ENCODE data around the gene ASB3.
"Not testable (repeated sequence)": the region's sequence is repeated elsewhere in the genome, so short reads cannot be mapped to it uniquely, and the experiment has no call there.

The ASB3 gene

GRCh38 chr2:53739032-53739431, 47.7 kb downstream of the ASB3 start:
- Mint-ChIP-seq H3K4me1 (ENCODE audit: low read depth) (peaks cover 7% of the 10 kb centered on the region), H3K9me3 (no peaks in the 10 kb centered on the region), H3K27me3 (ENCODE audit: low read depth) (no peaks in the 10 kb centered on the region), H3K4me3 (no peak overlapping the region), H3K27ac (no peak overlapping the region), H3K36me3 (ENCODE audit: low read depth) (peaks cover 24% of the 10 kb centered on the region)
- no peak for DNase-seq (ENCODE audit: low spot score)

- no peaks in the 10 kb centered on the region for H3K27me3 Mint-ChIP-seq (ENCODE audit: low read depth)
- H3K9me3 Mint-ChIP-seq, result no peaks in the 10 kb centered on the region
- H3K4me3 Mint-ChIP-seq, result no peak overlapping the region
- H3K27ac Mint-ChIP-seq, result no peak overlapping the region
- H3K36me3 Mint-ChIP-seq (ENCODE audit: low read depth), result peaks cover 19% of the 10 kb centered on the region
- peaks cover under 1% of the 10 kb centered on the region for H3K4me1 Mint-ChIP-seq (ENCODE audit: low read depth)
- DNase-seq (ENCODE audit: low spot score), result no peak
Measured at GRCh38 chr2:53737091-53737490, 49.7 kb downstream of the ASB3 start.

GRCh38 chr2:53729143-53729762, 57.5 kb downstream of the ASB3 start:
- Mint-ChIP-seq H3K4me3 (no peak overlapping the region), H3K27ac (no peak overlapping the region), H3K4me1 (ENCODE audit: low read depth) (peaks cover 13% of the 10 kb centered on the region), H3K9me3 (peaks cover 7% of the 10 kb centered on the region), H3K27me3 (ENCODE audit: low read depth) (no peaks in the 10 kb centered on the region), H3K36me3 (ENCODE audit: low read depth) (peaks cover 37% of the 10 kb centered on the region)
- no peak for DNase-seq (ENCODE audit: low spot score)

DNA sequence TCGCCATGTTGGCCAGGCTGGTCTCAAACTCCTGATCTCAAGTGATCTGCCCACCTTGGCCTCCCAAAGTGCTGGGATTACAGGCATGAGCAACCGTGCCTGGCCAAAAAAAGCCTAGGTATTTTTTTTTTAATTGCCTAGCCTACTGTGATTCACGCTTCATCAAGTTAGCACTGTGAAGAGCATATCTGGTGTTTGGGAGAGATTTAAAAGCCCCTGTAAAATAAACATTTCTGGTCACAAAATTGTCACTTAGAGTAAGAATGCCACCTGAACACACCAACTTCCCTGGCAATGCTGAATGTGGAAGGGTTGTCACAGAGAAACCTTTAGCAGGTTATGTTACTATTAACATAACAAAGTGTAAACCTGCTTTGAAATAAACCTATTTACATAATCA, 58.8 kb downstream of the ASB3 start:
- Mint-ChIP-seq H3K27me3 (ENCODE audit: low read depth) (no peaks in the 10 kb centered on the region), H3K27ac (no peak overlapping the region), H3K4me1 (ENCODE audit: low read depth) (peaks cover 13% of the 10 kb centered on the region), H3K9me3 (peaks cover 7% of the 10 kb centered on the region), H3K4me3 (no peak overlapping the region), H3K36me3 (ENCODE audit: low read depth) (peaks cover 31% of the 10 kb centered on the region)
- DNase-seq (ENCODE audit: low spot score), result no peak

DNA sequence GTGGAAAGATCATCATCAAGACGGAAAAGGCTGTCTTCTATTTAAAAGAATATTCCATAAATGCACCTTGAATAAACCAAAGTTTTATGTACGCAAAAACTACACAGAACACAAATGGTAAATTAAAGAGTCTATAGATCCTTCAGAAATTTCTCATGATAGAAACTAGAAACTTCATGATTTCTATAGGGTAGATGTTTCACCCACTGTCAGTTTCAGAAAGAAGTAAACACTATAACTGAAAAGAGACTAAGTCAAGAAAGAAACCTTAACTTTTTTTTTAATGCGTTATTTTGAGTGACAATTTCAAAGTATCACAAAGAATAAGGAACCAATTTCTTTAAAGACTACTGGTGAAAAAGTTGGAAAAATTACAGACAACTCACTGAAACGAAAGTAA, 61.1 kb downstream of the ASB3 start:
- H3K4me3 Mint-ChIP-seq, result no peak overlapping the region
- peaks cover 7% of the 10 kb centered on the region for H3K9me3 Mint-ChIP-seq
- H3K36me3 Mint-ChIP-seq (ENCODE audit: low read depth), result peaks cover 31% of the 10 kb centered on the region
- H3K27me3 Mint-ChIP-seq (ENCODE audit: low read depth), result no peaks in the 10 kb centered on the region
- no peak overlapping the region for H3K27ac Mint-ChIP-seq
- H3K4me1 Mint-ChIP-seq (ENCODE audit: low read depth), result peaks cover 16% of the 10 kb centered on the region
- no peak for DNase-seq (ENCODE audit: low spot score)

DNA sequence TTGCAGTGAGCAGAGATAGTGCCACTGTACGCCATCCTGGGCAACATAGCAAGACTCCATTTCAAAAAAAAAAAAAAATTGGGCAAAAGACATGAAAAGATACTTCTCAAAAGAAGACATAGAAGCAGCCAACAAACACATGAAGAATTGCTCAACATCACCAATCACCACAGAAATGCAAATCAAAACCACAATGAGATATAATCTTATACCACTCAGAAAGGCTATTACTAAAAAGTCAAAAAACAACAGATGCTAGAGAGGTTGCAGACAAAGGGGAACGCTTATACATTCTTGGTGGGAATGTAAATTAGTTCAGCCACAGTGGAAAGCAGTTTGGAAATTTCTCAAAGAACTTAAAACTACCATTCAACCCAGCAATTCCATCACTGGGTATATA, 62.2 kb downstream of the ASB3 start:
- Mint-ChIP-seq H3K9me3 (peaks cover 7% of the 10 kb centered on the region), H3K27me3 (ENCODE audit: low read depth) (no peaks in the 10 kb centered on the region), H3K4me3 (no peak overlapping the region), H3K36me3 (ENCODE audit: low read depth) (peaks cover 25% of the 10 kb centered on the region), H3K4me1 (ENCODE audit: low read depth) (peaks cover 16% of the 10 kb centered on the region), H3K27ac (no peak overlapping the region)
- no peak for DNase-seq (ENCODE audit: low spot score)

DNA sequence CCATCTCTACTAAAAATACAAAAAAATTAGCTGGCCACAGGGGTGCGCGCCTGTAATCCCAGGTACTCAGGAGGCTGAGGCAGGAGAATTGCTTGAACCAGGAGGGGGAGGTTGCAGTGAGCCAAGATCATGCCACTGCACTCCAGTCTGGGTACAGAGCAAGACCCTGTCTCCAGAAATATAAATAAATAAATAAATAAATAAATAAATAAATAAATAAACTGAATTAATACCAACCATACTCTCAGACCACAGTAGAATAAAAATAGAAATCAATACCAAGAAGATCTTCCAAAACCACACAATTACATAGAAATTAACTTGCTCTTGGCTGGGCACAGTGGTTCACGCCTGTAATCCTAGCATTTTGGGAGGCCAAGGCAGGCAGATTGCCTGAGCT, 65.8 kb downstream of the ASB3 start:
- DNase-seq (ENCODE audit: low spot score); H3K27me3 Mint-ChIP-seq (ENCODE audit: low read depth); H3K27ac Mint-ChIP-seq; H3K4me3 Mint-ChIP-seq; H3K9me3 Mint-ChIP-seq: not testable (repeated sequence)
- Mint-ChIP-seq H3K36me3 (ENCODE audit: low read depth) (peaks cover 21% of the 10 kb centered on the region), H3K4me1 (ENCODE audit: low read depth) (peaks cover 14% of the 10 kb centered on the region)

GRCh38 chr2:53715568-53715967, 71.2 kb downstream of the ASB3 start:
- no peak for DNase-seq (ENCODE audit: low spot score)
- no peaks in the 10 kb centered on the region for H3K9me3 Mint-ChIP-seq

GRCh38 chr2:53711271-53711780, 75.4 kb downstream of the ASB3 start:
- no peak for DNase-seq (ENCODE audit: low spot score)

More at GRCh38 chr2:53715568-53715967, 71.2 kb downstream of the ASB3 start:
- Mint-ChIP-seq H3K4me1 (ENCODE audit: low read depth) (no peaks in the 10 kb centered on the region), H3K27me3 (ENCODE audit: low read depth) (no peaks in the 10 kb centered on the region), H3K27ac (no peak overlapping the region), H3K36me3 (ENCODE audit: low read depth) (peaks cover 27% of the 10 kb centered on the region), H3K4me3 (no peak overlapping the region)

DNA sequence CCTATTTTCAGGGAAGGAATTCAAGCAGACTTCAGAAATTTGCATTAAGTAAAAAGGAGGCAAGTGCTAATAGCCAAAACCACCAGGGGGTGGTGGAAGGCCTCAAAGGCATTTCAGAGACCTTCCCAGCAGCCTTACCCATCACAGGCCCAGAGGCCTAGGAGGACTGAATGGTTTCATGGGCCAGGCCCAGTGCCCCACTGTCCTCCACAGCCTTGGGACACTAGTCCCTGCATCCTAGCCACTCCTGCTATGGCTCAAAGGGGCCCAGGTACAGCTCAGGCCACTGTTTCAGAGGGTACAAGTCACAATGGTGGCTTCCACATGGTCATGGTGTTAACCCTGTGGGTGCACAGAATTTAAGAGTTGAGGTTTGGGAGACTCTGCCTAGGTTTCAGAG, 77.8 kb downstream of the ASB3 start:
- H3K4me3 Mint-ChIP-seq, result no peak overlapping the region
- H3K4me1 Mint-ChIP-seq (ENCODE audit: low read depth), result no peaks in the 10 kb centered on the region
- H3K36me3 Mint-ChIP-seq (ENCODE audit: low read depth), result peaks cover 48% of the 10 kb centered on the region
- no peak for DNase-seq (ENCODE audit: low spot score)
- H3K27me3 Mint-ChIP-seq (ENCODE audit: low read depth), result no peaks in the 10 kb centered on the region
- H3K27ac Mint-ChIP-seq, result no peak overlapping the region
- H3K9me3 Mint-ChIP-seq, result peaks cover 22% of the 10 kb centered on the region

More at GRCh38 chr2:53711271-53711780, 75.4 kb downstream of the ASB3 start:
- Mint-ChIP-seq H3K4me1 (ENCODE audit: low read depth) (no peaks in the 10 kb centered on the region), H3K4me3 (no peak overlapping the region), H3K27ac (no peak overlapping the region), H3K27me3 (ENCODE audit: low read depth) (no peaks in the 10 kb centered on the region), H3K9me3 (peaks cover 22% of the 10 kb centered on the region), H3K36me3 (ENCODE audit: low read depth) (peaks cover 51% of the 10 kb centered on the region)

GRCh38 chr2:53701221-53701620, 85.5 kb downstream of the ASB3 start:
- Mint-ChIP-seq H3K36me3 (ENCODE audit: low read depth) (peaks cover 32% of the 10 kb centered on the region), H3K27ac (no peak overlapping the region)
- DNase-seq (ENCODE audit: low spot score), result no peak

GRCh38 chr2:53697686-53698085, 89.1 kb downstream of the ASB3 start:
- H3K4me1 Mint-ChIP-seq (ENCODE audit: low read depth), result no peaks in the 10 kb centered on the region
- H3K9me3 Mint-ChIP-seq, result no peaks in the 10 kb centered on the region
- peaks cover 30% of the 10 kb centered on the region for H3K36me3 Mint-ChIP-seq (ENCODE audit: low read depth)
- DNase-seq (ENCODE audit: low spot score), result no peak
- H3K27me3 Mint-ChIP-seq (ENCODE audit: low read depth), result no peaks in the 10 kb centered on the region
- H3K27ac Mint-ChIP-seq, result no peak overlapping the region
- no peak overlapping the region for H3K4me3 Mint-ChIP-seq

More at GRCh38 chr2:53701221-53701620, 85.5 kb downstream of the ASB3 start:
- Mint-ChIP-seq H3K4me1 (ENCODE audit: low read depth) (no peaks in the 10 kb centered on the region), H3K9me3 (no peaks in the 10 kb centered on the region), H3K27me3 (ENCODE audit: low read depth) (no peaks in the 10 kb centered on the region), H3K4me3 (no peak overlapping the region)

- Mint-ChIP-seq H3K4me3 (no peak overlapping the region), H3K4me1 (ENCODE audit: low read depth) (no peaks in the 10 kb centered on the region), H3K36me3 (ENCODE audit: low read depth) (peaks cover 27% of the 10 kb centered on the region), H3K9me3 (no peaks in the 10 kb centered on the region), H3K27me3 (ENCODE audit: low read depth) (no peaks in the 10 kb centered on the region), H3K27ac (no peak overlapping the region)
- no peak for DNase-seq (ENCODE audit: low spot score)
Measured at GRCh38 chr2:53697092-53697491, 89.7 kb downstream of the ASB3 start.

GRCh38 chr2:53695575-53695974, 91.2 kb downstream of the ASB3 start:
- Mint-ChIP-seq H3K4me3 (no peak overlapping the region), H3K27me3 (ENCODE audit: low read depth) (no peaks in the 10 kb centered on the region), H3K4me1 (ENCODE audit: low read depth) (peaks cover 4% of the 10 kb centered on the region), H3K36me3 (ENCODE audit: low read depth) (peaks cover 28% of the 10 kb centered on the region), H3K9me3 (no peaks in the 10 kb centered on the region), H3K27ac (no peak overlapping the region)
- no peak for DNase-seq (ENCODE audit: low spot score)

All from T-helper 2 cell treated with Interferon-gamma antibody and Interleukin-4, amounts not matched to agents 5 μg/mL and 100 μg/mL, for 36 hours (primary cell).